MM.1S (cell line): ENCODE measurements around the gene SARS1.
A peak's percentile ranks its signal among the peaks of the same experiment; 100 is the strongest.

Source experiments
- DNase-seq: peaks from one replicate; pipeline ENCODE4 v3.0.0-alpha.2; 2015
- H2AFZ ChIP-seq: fragments of 300-600 bp; sonication (generic); 2 replicates; pipeline ENCODE4 v1.6.0; 2016; ENCODE audit warnings: antibody characterized with exemption, low read length
- H3F3A ChIP-seq: fragments of 300-600 bp; sonication (generic); 2 replicates; pipeline ENCODE4 v1.6.1; 2016; ENCODE audit warnings: mild to moderate bottlenecking, antibody characterized with exemption, low read length, moderate library complexity, mixed read lengths; ENCODE audit not compliant: insufficient read depth
- H3K27ac ChIP-seq: fragments of 300-600 bp; sonication (generic); 2 replicates; pipeline ENCODE4 v1.5.1; 2016; ENCODE audit warnings: mild to moderate bottlenecking, low read length
- H3K27me3 ChIP-seq: fragments of 300-600 bp; sonication (generic); replicated peaks from 2 replicates; pipeline ENCODE4 v1.6.0; 2016; ENCODE audit warnings: low read length; ENCODE audit not compliant: insufficient read depth
- H3K36me3 ChIP-seq: fragments of 300-600 bp; sonication (generic); replicated peaks from 2 replicates; pipeline ENCODE4 v1.6.1; 2016; ENCODE audit warnings: mild to moderate bottlenecking, low read length, mixed read lengths; ENCODE audit not compliant: insufficient read depth
- H3K4me1 ChIP-seq: fragments of 300-600 bp; sonication (generic); 2 replicates; pipeline ENCODE4 v1.6.1; 2016; ENCODE audit warnings: low read length, mixed read lengths
- H3K4me2 ChIP-seq: fragments of 300-600 bp; sonication (generic); 2 replicates; pipeline ENCODE4 v1.6.0; 2016; ENCODE audit warnings: low read depth, low read length
- H3K4me3 ChIP-seq: fragments of 300-600 bp; sonication (generic); 2 replicates; pipeline ENCODE4 v1.5.1; 2016; ENCODE audit warnings: low read length, mixed read lengths
- H3K79me2 ChIP-seq: fragments of 300-600 bp; sonication (generic); 2 replicates; pipeline ENCODE4 v1.6.1; 2016; ENCODE audit warnings: mixed run types, low read length, mixed read lengths
- H3K9ac ChIP-seq: fragments of 300-600 bp; sonication (generic); 2 replicates; pipeline ENCODE4 v1.6.1; 2016; ENCODE audit warnings: low read length, mixed read lengths
- H3K9me2 ChIP-seq: fragments of 300-600 bp; sonication (generic); replicated peaks from 2 replicates; pipeline ENCODE4 v1.6.1; 2016; ENCODE audit warnings: mild to moderate bottlenecking, low read length, mixed read lengths; ENCODE audit not compliant: insufficient read depth
- H3K9me3 ChIP-seq: fragments of 300-600 bp; sonication (generic); replicated peaks from 2 replicates; pipeline ENCODE4 v1.6.1; 2016; ENCODE audit warnings: mild to moderate bottlenecking, low read length, mixed read lengths; ENCODE audit not compliant: insufficient read depth
- H4K20me1 ChIP-seq: fragments of 300-600 bp; sonication (generic); 2 replicates; pipeline ENCODE4 v1.6.1; 2016; ENCODE audit warnings: mild to moderate bottlenecking, low read length, moderate library complexity, mixed read lengths; ENCODE audit not compliant: insufficient read depth
- EZH2 ChIP-seq: fragments of 300-600 bp; sonication (generic); optimal IDR thresholded peaks from 2 replicates; pipeline ENCODE3; 2017; ENCODE audit warnings: low read depth, mild to moderate bottlenecking, antibody characterized with exemption, low read length, mixed read lengths
- EZH2phosphoT487 ChIP-seq: fragments of 300-600 bp; sonication (generic); IDR thresholded peaks from 2 replicates; pipeline ENCODE4 v1.6.1; 2018; ENCODE audit warnings: antibody characterized with exemption, low read length
- TF ChIP-seq, protein P1 (sequence below): fragments of 300-600 bp; sonication (generic); IDR thresholded peaks from 2 replicates; pipeline ENCODE4 v1.5.1; 2016; ENCODE audit warnings: antibody characterized with exemption, low read length, mixed read lengths

The SARS1 gene

DNA sequence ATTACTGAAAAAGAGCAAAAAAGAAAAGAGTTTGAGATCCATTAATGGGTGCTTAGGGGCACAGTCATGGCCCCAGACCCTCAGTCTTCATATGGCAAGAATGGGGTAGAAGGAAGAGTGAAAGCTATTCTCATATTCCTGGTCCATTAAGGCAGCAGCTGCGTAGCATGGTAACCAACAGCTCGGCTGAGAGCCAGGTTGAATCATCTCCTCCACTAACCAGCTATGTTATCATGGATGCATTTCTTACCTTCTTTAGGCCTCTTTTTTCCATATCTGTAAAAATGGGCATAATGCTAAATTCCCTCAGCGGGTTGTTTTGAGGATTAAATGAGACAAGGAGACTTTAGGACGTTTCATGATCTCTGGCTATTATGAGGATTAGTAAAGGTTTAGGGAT is 15.0 kb upstream of the SARS1 start:
- no peaks in the 10 kb centered on the region for H3K79me2 ChIP-seq
- H3K4me1 ChIP-seq: no peaks in the 10 kb centered on the region
- no peaks in the 10 kb centered on the region for H4K20me1 ChIP-seq
- TF ChIP-seq EZH2phosphoT487 (no peak), EZH2 (no peak)
- TF ChIP-seq, protein P1, sequence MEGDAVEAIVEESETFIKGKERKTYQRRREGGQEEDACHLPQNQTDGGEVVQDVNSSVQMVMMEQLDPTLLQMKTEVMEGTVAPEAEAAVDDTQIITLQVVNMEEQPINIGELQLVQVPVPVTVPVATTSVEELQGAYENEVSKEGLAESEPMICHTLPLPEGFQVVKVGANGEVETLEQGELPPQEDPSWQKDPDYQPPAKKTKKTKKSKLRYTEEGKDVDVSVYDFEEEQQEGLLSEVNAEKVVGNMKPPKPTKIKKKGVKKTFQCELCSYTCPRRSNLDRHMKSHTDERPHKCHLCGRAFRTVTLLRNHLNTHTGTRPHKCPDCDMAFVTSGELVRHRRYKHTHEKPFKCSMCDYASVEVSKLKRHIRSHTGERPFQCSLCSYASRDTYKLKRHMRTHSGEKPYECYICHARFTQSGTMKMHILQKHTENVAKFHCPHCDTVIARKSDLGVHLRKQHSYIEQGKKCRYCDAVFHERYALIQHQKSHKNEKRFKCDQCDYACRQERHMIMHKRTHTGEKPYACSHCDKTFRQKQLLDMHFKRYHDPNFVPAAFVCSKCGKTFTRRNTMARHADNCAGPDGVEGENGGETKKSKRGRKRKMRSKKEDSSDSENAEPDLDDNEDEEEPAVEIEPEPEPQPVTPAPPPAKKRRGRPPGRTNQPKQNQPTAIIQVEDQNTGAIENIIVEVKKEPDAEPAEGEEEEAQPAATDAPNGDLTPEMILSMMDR: no peak
- H3K27ac ChIP-seq: no peak overlapping the region
- no peak overlapping the region for H3K4me3 ChIP-seq
- no peak for DNase-seq
- no peaks in the 10 kb centered on the region for H3K9me2 ChIP-seq
- no peak overlapping the region for H2AFZ ChIP-seq
- H3K36me3 ChIP-seq: no peaks in the 10 kb centered on the region
- H3K27me3 ChIP-seq: no peaks in the 10 kb centered on the region
- no peaks in the 10 kb centered on the region for H3F3A ChIP-seq
- no peak overlapping the region for H3K9ac ChIP-seq
- H3K4me2 ChIP-seq: no peak overlapping the region
- no peaks in the 10 kb centered on the region for H3K9me3 ChIP-seq

GRCh38 chr1:109199710-109200109 is 14.0 kb upstream of the SARS1 start:
- Histone ChIP-seq H3K27me3 (no peaks in the 10 kb centered on the region), H3F3A (no peaks in the 10 kb centered on the region), H3K4me1 (no peaks in the 10 kb centered on the region), H3K9ac (no peak overlapping the region), H3K79me2 (no peaks in the 10 kb centered on the region), H3K9me2 (no peaks in the 10 kb centered on the region), H4K20me1 (no peaks in the 10 kb centered on the region), H3K4me3 (no peak overlapping the region), H3K9me3 (no peaks in the 10 kb centered on the region), H3K36me3 (no peaks in the 10 kb centered on the region), H3K27ac (no peak overlapping the region), H3K4me2 (no peak overlapping the region), H2AFZ (no peak overlapping the region)
- TF ChIP-seq EZH2phosphoT487: no peak
- TF ChIP-seq EZH2: no peak
- TF ChIP-seq, protein P1: no peak
- no peak for DNase-seq

GRCh38 chr1:109201123-109201703 is 12.5 kb upstream of the SARS1 start:
- no peak overlapping the region for H3K4me2 ChIP-seq
- no peak overlapping the region for H2AFZ ChIP-seq
- no peaks in the 10 kb centered on the region for H3K27me3 ChIP-seq
- no peak overlapping the region for H3K27ac ChIP-seq
- H3K9ac ChIP-seq: no peak overlapping the region
- H3K9me2 ChIP-seq: no peaks in the 10 kb centered on the region
- H4K20me1 ChIP-seq: no peaks in the 10 kb centered on the region
- H3K79me2 ChIP-seq: no peaks in the 10 kb centered on the region
- H3K36me3 ChIP-seq: no peaks in the 10 kb centered on the region
- no peaks in the 10 kb centered on the region for H3K9me3 ChIP-seq
- H3F3A ChIP-seq: no peaks in the 10 kb centered on the region
- no peaks in the 10 kb centered on the region for H3K4me1 ChIP-seq
- TF ChIP-seq EZH2phosphoT487 (no peak), EZH2 (no peak)
- TF ChIP-seq, protein P1: peak; percentile 48
- H3K4me3 ChIP-seq: no peak overlapping the region
- DNase-seq: no peak
